ENCODE data around the gene CARD18.
"Not testable (repeated sequence)": the region's sequence is repeated elsewhere in the genome, so short reads cannot be mapped to it uniquely, and the experiment has no call there.

Gene CARD18

GRCh38 chr11:105104292-105104691 is 35.3 kb downstream of the CARD18 start:
- Histone ChIP-seq H2AFZ (ENCODE audit: low read length) (no peak overlapping the region), H3F3A (ENCODE audit: low read depth) (no peaks in the 10 kb centered on the region), H3K9me3 (ENCODE audit: insufficient read depth, low read depth, low read length) (no peaks in the 10 kb centered on the region), H3K9ac (ENCODE audit: low read depth, low read length, poor library complexity, severe bottlenecking) (no peak overlapping the region), H4K20me1 (ENCODE audit: insufficient read depth, low read length, poor library complexity, severe bottlenecking) (no peaks in the 10 kb centered on the region), H3K79me2 (ENCODE audit: insufficient read depth, low read length) (no peaks in the 10 kb centered on the region), H3K27me3 (ENCODE audit: insufficient read depth, low read length, poor library complexity, severe bottlenecking) (no peaks in the 10 kb centered on the region), H3K36me3 (ENCODE audit: insufficient read depth, low read length) (no peaks in the 10 kb centered on the region), H3K4me3 (ENCODE audit: low read length, poor library complexity, severe bottlenecking) (no peak overlapping the region), H3K9me2 (replicated peaks; ENCODE audit: low read depth, low read length) (no peaks in the 10 kb centered on the region), H3K4me2 (ENCODE audit: low read depth, low read length, poor library complexity, severe bottlenecking) (peak overlapping the region; percentile 8), H3K4me1 (ENCODE audit: insufficient read depth, low read length, poor library complexity, severe bottlenecking) (peaks cover 13% of the 10 kb centered on the region)
- TF ChIP-seq EZH2phosphoT487 (IDR thresholded peaks at IDR 0.05; ENCODE audit: borderline replicate concordance) (no peak), CTCF (conservative IDR thresholded peaks at IDR 0.05; ENCODE audit: low read length) (no peak)

DNA sequence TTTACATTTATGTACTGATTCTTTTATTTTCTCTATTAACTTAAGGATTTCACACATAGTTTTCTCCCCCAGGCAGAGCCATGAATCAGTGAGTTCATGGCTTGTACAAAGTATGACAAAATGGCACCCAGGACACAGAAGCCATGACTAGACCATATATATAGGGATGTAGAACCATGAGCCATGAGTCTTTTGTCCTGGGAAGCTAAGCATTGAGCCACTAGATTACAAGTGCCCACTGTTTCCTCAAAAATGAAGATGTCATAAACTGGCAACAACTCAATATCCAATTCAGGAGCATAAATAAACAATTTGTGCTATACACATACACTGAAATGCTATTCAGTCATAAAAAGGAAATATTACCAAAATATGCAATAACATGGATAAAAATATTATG is 36.2 kb downstream of the CARD18 start:
- Histone ChIP-seq H3K4me3 (ENCODE audit: low read length, poor library complexity, severe bottlenecking) (no peak overlapping the region), H4K20me1 (ENCODE audit: insufficient read depth, low read length, poor library complexity, severe bottlenecking) (no peaks in the 10 kb centered on the region), H2AFZ (ENCODE audit: low read length) (no peak overlapping the region), H3K4me2 (ENCODE audit: low read depth, low read length, poor library complexity, severe bottlenecking) (no peak overlapping the region), H3K36me3 (ENCODE audit: insufficient read depth, low read length) (no peaks in the 10 kb centered on the region), H3K4me1 (ENCODE audit: insufficient read depth, low read length, poor library complexity, severe bottlenecking) (peaks cover 13% of the 10 kb centered on the region), H3K9me2 (replicated peaks; ENCODE audit: low read depth, low read length) (no peaks in the 10 kb centered on the region), H3K9me3 (ENCODE audit: insufficient read depth, low read depth, low read length) (no peaks in the 10 kb centered on the region), H3K9ac (ENCODE audit: low read depth, low read length, poor library complexity, severe bottlenecking) (no peak overlapping the region), H3K79me2 (ENCODE audit: insufficient read depth, low read length) (no peaks in the 10 kb centered on the region), H3F3A (ENCODE audit: low read depth) (no peaks in the 10 kb centered on the region), H3K27me3 (ENCODE audit: insufficient read depth, low read length, poor library complexity, severe bottlenecking) (no peaks in the 10 kb centered on the region)
- TF ChIP-seq CTCF (conservative IDR thresholded peaks at IDR 0.05; ENCODE audit: low read length) (no peak), EZH2phosphoT487 (IDR thresholded peaks at IDR 0.05; ENCODE audit: borderline replicate concordance) (no peak)

GRCh38 chr11:105102079-105102581 is 37.4 kb downstream of the CARD18 start:
- H4K20me1 ChIP-seq (ENCODE audit: insufficient read depth, low read length, poor library complexity, severe bottlenecking); H3K9me3 ChIP-seq (ENCODE audit: insufficient read depth, low read depth, low read length); H3F3A ChIP-seq (ENCODE audit: low read depth); H3K79me2 ChIP-seq (ENCODE audit: insufficient read depth, low read length); H2AFZ ChIP-seq (ENCODE audit: low read length); H3K36me3 ChIP-seq (ENCODE audit: insufficient read depth, low read length); H3K9me2 ChIP-seq (replicated peaks; ENCODE audit: low read depth, low read length); H3K4me2 ChIP-seq (ENCODE audit: low read depth, low read length, poor library complexity, severe bottlenecking); H3K27me3 ChIP-seq (ENCODE audit: insufficient read depth, low read length, poor library complexity, severe bottlenecking); H3K9ac ChIP-seq (ENCODE audit: low read depth, low read length, poor library complexity, severe bottlenecking); H3K4me3 ChIP-seq (ENCODE audit: low read length, poor library complexity, severe bottlenecking): not testable (repeated sequence)
- peaks cover 13% of the 10 kb centered on the region for H3K4me1 ChIP-seq (ENCODE audit: insufficient read depth, low read length, poor library complexity, severe bottlenecking)

DNA sequence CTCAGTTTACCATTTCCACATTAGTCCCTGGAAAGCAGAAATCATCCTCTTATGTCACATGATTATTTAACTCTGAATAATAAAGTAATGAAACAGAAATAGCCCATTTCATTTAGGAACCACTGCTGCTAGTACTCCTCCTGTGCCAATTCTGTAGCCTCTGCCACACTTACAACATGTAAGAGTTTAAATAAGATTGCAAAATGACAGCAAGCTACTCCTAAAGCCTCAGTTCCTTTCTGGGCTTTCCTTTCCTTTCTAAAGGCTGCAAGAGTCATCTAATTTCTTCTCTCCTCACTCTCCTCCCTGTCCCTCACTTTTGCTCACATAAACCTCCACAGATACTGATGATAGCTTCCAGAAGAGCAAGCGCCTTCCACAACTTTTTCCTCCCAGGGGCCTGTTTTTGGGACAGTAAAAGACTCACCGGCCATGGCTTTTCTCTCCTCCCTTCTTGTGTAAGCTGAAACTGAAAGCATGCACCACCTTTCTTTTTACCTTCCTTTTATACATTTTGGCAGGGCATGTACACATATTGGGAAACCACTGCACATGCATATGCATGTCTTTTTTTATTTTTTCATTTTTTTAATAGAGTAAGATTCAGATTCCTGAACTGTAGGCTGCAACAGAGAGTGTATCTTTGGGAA is 38.5 kb downstream of the CARD18 start:
- Histone ChIP-seq H3K9me3 (ENCODE audit: insufficient read depth, low read depth, low read length) (no peaks in the 10 kb centered on the region), H3F3A (ENCODE audit: low read depth) (no peaks in the 10 kb centered on the region), H2AFZ (ENCODE audit: low read length) (peak overlapping the region; percentile 80), H3K27me3 (ENCODE audit: insufficient read depth, low read length, poor library complexity, severe bottlenecking) (no peaks in the 10 kb centered on the region), H3K79me2 (ENCODE audit: insufficient read depth, low read length) (no peaks in the 10 kb centered on the region), H3K36me3 (ENCODE audit: insufficient read depth, low read length) (no peaks in the 10 kb centered on the region), H3K4me3 (ENCODE audit: low read length, poor library complexity, severe bottlenecking) (no peak overlapping the region), H3K4me2 (ENCODE audit: low read depth, low read length, poor library complexity, severe bottlenecking) (peak overlapping the region; percentile 12), H3K9ac (ENCODE audit: low read depth, low read length, poor library complexity, severe bottlenecking) (no peak overlapping the region), H3K9me2 (replicated peaks; ENCODE audit: low read depth, low read length) (no peaks in the 10 kb centered on the region), H4K20me1 (ENCODE audit: insufficient read depth, low read length, poor library complexity, severe bottlenecking) (no peaks in the 10 kb centered on the region), H3K4me1 (ENCODE audit: insufficient read depth, low read length, poor library complexity, severe bottlenecking) (peaks cover 13% of the 10 kb centered on the region)
- TF ChIP-seq EZH2phosphoT487 (IDR thresholded peaks at IDR 0.05; ENCODE audit: borderline replicate concordance) (no peak), CTCF (conservative IDR thresholded peaks at IDR 0.05; ENCODE audit: low read length) (no peak)
